Measurements from ENCODE around the gene FMNL2.

GRCh38 chr2:152411154-152411553 lies 76.2 kb downstream of the FMNL2 start:
- TF ChIP-seq CTCF (IDR thresholded peaks at IDR 0.05; ENCODE audit: insufficient read depth, low read length, poor library complexity, severe bottlenecking): no peak
- TF ChIP-seq EZH2phosphoT487 (conservative IDR thresholded peaks at IDR 0.05; ENCODE audit: low read length): no peak

Data from SU-DHL-6 (cell line).